Activated CD8-positive, alpha-beta T cell treated with anti-CD3 and anti-CD28 coated beads, Interleukin-2, amount 10 ng/mL, durations not matched to agents 7 days and 5 days (primary cell): ENCODE results near the gene ELSPBP1. TPM values are rescaled to one million over a fixed set of nuclear protein-coding genes. Genes with fewer than 3 reads are reported as not detected.
A peak's percentile ranks its signal among the peaks of the same experiment; 100 is the strongest.
"Not testable (repeated sequence)": the region's sequence is repeated elsewhere in the genome, so short reads cannot be mapped to it uniquely, and the experiment has no call there.

Source experiments
- ATAC-seq: fragments of 150-1000 bp; cut with Tn5 transposase; one replicate; pipeline ENCODE4 v1.10.0; 2021; ENCODE audit warnings: moderate library complexity
- CTCF ChIA-PET: fragments of 350-600 bp; sonication (Branson Sonifier 250); formaldehyde crosslinking; loops from one replicate; lab custom pipeline; 2021; ENCODE audit warnings: antibody characterized with exemption; lab: Charles Lee
- POLR2A ChIA-PET: fragments of 350-600 bp; sonication (Branson Sonifier 250); formaldehyde crosslinking; loops from one replicate; lab custom pipeline; 2021; ENCODE audit warnings: antibody characterized with exemption; lab: Charles Lee
- DNase-seq: peaks from one replicate; pipeline ENCODE4 v3.0.0-alpha.2; 2020
- H3K27ac Mint-ChIP-seq: one replicate; pipeline ENCODE4 v1.8.0; 2021; ENCODE audit warnings: mild to moderate bottlenecking, mixed read lengths
- H3K27me3 Mint-ChIP-seq: one replicate; pipeline ENCODE4 v1.8.0; 2021; ENCODE audit warnings: low read depth, mixed read lengths
- H3K36me3 Mint-ChIP-seq: one replicate; pipeline ENCODE4 v1.8.0; 2021; ENCODE audit warnings: low read depth, mixed read lengths
- H3K4me1 Mint-ChIP-seq: one replicate; pipeline ENCODE4 v1.8.0; 2021; ENCODE audit warnings: low read depth, mixed read lengths
- H3K4me3 Mint-ChIP-seq: one replicate; pipeline ENCODE4 v1.8.0; 2021; ENCODE audit warnings: mild to moderate bottlenecking, mixed read lengths
- H3K9me3 Mint-ChIP-seq: one replicate; pipeline ENCODE4 v1.8.0; 2022; ENCODE audit warnings: mixed read lengths; ENCODE audit not compliant: insufficient read depth
- total RNA-seq, 2 experiments: library from RNA; stranded (reverse); gene quantifications; one replicate each; pipeline ENCODE4 v1.2.3, GENCODE V29; 2021

ELSPBP1 gene
- total RNA-seq: not detected

- H3K27ac Mint-ChIP-seq: no peak within 1 kb of the TSS
- POLR2A ChIA-PET: no interaction called here
- no peak for DNase-seq
- no peaks in the 10 kb centered on the region for H3K4me1 Mint-ChIP-seq
- no peaks in the 10 kb centered on the region for H3K36me3 Mint-ChIP-seq
- no peak for ATAC-seq
- CTCF ChIA-PET: no interaction called here
- H3K9me3 Mint-ChIP-seq: no peaks in the 10 kb centered on the region
- H3K4me3 Mint-ChIP-seq: no peak within 1 kb of the TSS
- peaks cover 16% of the 10 kb centered on the region for H3K27me3 Mint-ChIP-seq
Observed at GRCh38 chr19:47994209-47994802, at the start of gene ELSPBP1. Gene ELSPBP1 (plus strand): TSS chr19:47994632. CDS start chr19:48008668, 14,036 bp downstream.

- H3K36me3 Mint-ChIP-seq, CTCF ChIA-PET, POLR2A ChIA-PET, H3K9me3 Mint-ChIP-seq, H3K27ac Mint-ChIP-seq, H3K4me1 Mint-ChIP-seq, H3K27me3 Mint-ChIP-seq, ATAC-seq, H3K4me3 Mint-ChIP-seq: not testable (repeated sequence)
- DNase-seq: peak; percentile 25
Observed at GRCh38 chr19:47949852-47950521, 44.4 kb upstream of the ELSPBP1 start.

GRCh38 chr19:47952132-47952531 lies 42.3 kb upstream of the ELSPBP1 start:
- H3K4me1 Mint-ChIP-seq, POLR2A ChIA-PET, H3K9me3 Mint-ChIP-seq, H3K27ac Mint-ChIP-seq, H3K36me3 Mint-ChIP-seq, H3K4me3 Mint-ChIP-seq, H3K27me3 Mint-ChIP-seq, ATAC-seq, CTCF ChIA-PET, DNase-seq: not testable (repeated sequence)

DNA sequence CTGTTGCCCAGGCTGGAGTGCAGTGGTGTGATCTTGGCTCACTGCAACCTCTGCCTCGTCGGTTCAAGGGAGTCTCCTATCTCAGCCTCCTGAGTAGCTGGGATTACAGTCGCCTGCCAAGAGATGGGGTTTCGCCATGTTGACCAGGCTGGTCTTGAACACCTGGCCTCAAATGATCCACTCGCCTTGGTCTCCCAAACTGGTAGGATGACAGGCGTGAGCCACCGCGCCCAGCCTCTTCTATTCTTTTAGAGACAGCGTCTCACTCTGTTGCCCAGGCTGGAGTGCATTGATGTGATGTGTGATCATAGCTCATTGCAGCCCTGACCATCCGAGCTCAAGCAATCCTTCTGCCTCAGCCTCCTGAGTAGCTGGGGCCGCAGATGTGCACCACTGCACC lies 38.5 kb upstream of the ELSPBP1 start:
- CTCF ChIA-PET, H3K36me3 Mint-ChIP-seq, ATAC-seq: not testable (repeated sequence)

GRCh38 chr19:47973529-47973928 lies 20.9 kb upstream of the ELSPBP1 start:
- CTCF ChIA-PET: interaction anchor here (1.5 kb wide), 1 partner anchor 10 kb away, joined by 5 read pairs; no protein-coding TSS in a partner anchor
- H3K4me1 Mint-ChIP-seq: no peaks in the 10 kb centered on the region
- H3K4me3 Mint-ChIP-seq: no peak overlapping the region
- H3K36me3 Mint-ChIP-seq: no peaks in the 10 kb centered on the region
- DNase-seq (no peak), ATAC-seq (no peak)
- H3K27ac Mint-ChIP-seq: no peak overlapping the region
- POLR2A ChIA-PET: no interaction called here
- H3K9me3 Mint-ChIP-seq: no peaks in the 10 kb centered on the region
- peaks cover 18% of the 10 kb centered on the region for H3K27me3 Mint-ChIP-seq

More for the DNA sequence above, 38.5 kb upstream of the ELSPBP1 start:
- H3K4me3 Mint-ChIP-seq, H3K27ac Mint-ChIP-seq, H3K9me3 Mint-ChIP-seq, H3K27me3 Mint-ChIP-seq, H3K4me1 Mint-ChIP-seq, POLR2A ChIA-PET, DNase-seq: not testable (repeated sequence)

GRCh38 chr19:47991191-47991808 lies 3.1 kb upstream of the ELSPBP1 start:
- no peak overlapping the region for H3K4me3 Mint-ChIP-seq
- ChIA-PET CTCF (no interaction called here), POLR2A (no interaction called here)
- no peaks in the 10 kb centered on the region for H3K9me3 Mint-ChIP-seq
- H3K36me3 Mint-ChIP-seq: no peaks in the 10 kb centered on the region
- no peaks in the 10 kb centered on the region for H3K4me1 Mint-ChIP-seq
- H3K27ac Mint-ChIP-seq: no peak overlapping the region
- peaks cover 14% of the 10 kb centered on the region for H3K27me3 Mint-ChIP-seq
- no peak for ATAC-seq
- no peak for DNase-seq

DNA sequence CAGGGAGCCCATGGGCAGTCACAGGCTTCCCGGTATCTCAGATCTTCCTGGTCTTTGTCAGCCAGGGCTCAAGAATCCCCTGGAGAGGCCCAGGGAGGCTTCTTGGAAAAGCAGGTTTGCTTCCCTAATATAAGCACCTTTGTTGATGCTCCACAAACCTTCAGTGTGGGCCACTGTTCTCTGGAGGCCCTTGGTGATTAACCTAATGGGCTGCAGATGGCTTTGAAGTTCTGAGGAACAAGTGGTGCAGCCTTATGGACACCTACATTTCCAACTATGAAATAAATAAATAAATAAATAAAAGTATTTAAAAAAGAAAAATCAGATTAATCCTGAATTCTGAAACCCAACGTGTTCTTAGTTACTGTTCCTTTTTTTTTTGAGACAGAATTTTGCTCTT lies 2.4 kb upstream of the ELSPBP1 start, which contains the start of gene BSPH1:
BSPH1 (minus strand) TSS at position 101 of the 400 bp plus-strand sequence; CDS start at position 12, 89 bp downstream.
- no peaks in the 10 kb centered on the region for H3K36me3 Mint-ChIP-seq
- H3K9me3 Mint-ChIP-seq: no peaks in the 10 kb centered on the region
- no peak within 1 kb of the TSS for H3K27ac Mint-ChIP-seq
- ChIA-PET POLR2A (no interaction called here), CTCF (no interaction called here)
- peaks cover 16% of the 10 kb centered on the region for H3K27me3 Mint-ChIP-seq
- H3K4me3 Mint-ChIP-seq: no peak within 1 kb of the TSS
- no peaks in the 10 kb centered on the region for H3K4me1 Mint-ChIP-seq
- DNase-seq: no peak
- no peak for ATAC-seq

DNA sequence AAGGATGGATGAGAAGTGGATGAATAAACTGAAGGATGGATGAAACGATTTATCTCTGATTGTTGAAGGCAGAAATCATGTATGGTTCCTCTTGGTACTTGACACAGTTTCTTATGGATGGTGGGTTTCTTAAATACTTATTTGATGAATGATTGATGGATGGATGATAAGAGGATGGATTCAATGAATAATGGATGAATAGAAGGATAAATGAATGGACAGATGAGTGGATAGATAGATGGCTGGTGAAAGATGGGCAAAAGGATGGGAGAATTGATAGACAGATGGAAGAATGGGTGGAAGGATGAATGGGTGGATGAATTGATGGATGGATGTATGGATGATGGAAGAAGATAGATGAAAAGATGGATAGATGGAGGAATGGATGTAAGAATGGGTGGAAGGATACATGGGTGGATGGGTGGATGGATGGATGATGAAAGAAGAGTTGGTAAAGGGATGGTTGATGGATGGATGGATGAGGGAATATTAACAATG lies 1.8 kb downstream of the ELSPBP1 start:
- DNase-seq (no peak), ATAC-seq (no peak)
- no peaks in the 10 kb centered on the region for H3K4me1 Mint-ChIP-seq
- no peak overlapping the region for H3K4me3 Mint-ChIP-seq
- H3K9me3 Mint-ChIP-seq: no peaks in the 10 kb centered on the region
- no peak overlapping the region for H3K27ac Mint-ChIP-seq
- CTCF ChIA-PET: no interaction called here
- H3K27me3 Mint-ChIP-seq: peaks cover 12% of the 10 kb centered on the region
- H3K36me3 Mint-ChIP-seq: no peaks in the 10 kb centered on the region
- POLR2A ChIA-PET: no interaction called here

GRCh38 chr19:47998800-47999199 lies 4.4 kb downstream of the ELSPBP1 start:
- no peak overlapping the region for H3K4me3 Mint-ChIP-seq
- no peaks in the 10 kb centered on the region for H3K4me1 Mint-ChIP-seq
- H3K27ac Mint-ChIP-seq: no peak overlapping the region
- peaks cover 11% of the 10 kb centered on the region for H3K27me3 Mint-ChIP-seq
- no peaks in the 10 kb centered on the region for H3K9me3 Mint-ChIP-seq
- POLR2A ChIA-PET: no interaction called here
- no peaks in the 10 kb centered on the region for H3K36me3 Mint-ChIP-seq
- CTCF ChIA-PET: no interaction called here
- no peak for DNase-seq
- ATAC-seq: no peak

DNA sequence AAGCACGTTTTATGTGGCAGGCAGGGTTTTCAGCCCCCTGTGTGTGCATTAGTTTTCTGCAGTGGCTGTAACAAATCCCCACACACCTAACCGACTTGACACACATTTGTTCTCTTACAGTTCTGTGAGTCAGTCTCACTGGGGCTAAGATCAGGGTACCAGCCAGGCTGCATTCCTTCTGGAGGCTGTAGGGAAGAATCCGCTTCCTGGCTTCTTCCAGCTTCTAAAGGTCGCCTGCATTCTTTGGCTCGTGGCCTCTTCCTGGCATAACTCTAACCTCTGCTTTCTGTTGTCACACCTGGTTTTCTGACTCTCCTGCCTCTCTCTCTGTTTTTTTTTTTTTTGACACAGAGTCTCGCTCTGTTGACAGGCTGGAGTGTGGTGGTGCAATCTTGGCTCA lies 6.4 kb downstream of the ELSPBP1 start:
- ATAC-seq: no peak
- POLR2A ChIA-PET: no interaction called here
- no peaks in the 10 kb centered on the region for H3K9me3 Mint-ChIP-seq

DNA sequence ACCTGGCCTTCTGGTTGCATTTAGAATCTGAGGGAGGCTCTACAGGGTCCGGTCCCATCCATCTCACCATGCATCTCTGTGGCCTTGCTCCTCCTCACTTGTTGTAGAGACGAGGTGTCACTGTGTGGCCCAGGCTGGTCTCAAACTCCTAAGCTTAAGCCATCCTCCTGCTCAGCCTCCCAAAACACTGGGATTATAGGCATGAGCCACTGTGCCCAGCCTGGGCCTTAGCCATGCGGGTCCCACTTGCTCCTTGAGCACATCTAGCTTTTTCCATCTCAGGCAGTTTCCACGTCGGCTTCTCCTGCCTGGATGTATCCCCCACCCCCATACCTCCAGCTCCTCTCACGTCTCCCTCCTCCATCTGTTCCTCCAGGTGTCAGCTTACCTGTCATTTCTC lies 9.8 kb downstream of the ELSPBP1 start:
- no peak for ATAC-seq
- Mint-ChIP-seq H3K27me3 (no peaks in the 10 kb centered on the region), H3K9me3 (no peaks in the 10 kb centered on the region), H3K4me1 (no peaks in the 10 kb centered on the region), H3K27ac (no peak overlapping the region), H3K4me3 (no peak overlapping the region), H3K36me3 (no peaks in the 10 kb centered on the region)
- no peak for DNase-seq
- CTCF ChIA-PET: no interaction called here
- POLR2A ChIA-PET: no interaction called here

More for the DNA sequence above, 6.4 kb downstream of the ELSPBP1 start:
- Mint-ChIP-seq H3K4me3 (no peak overlapping the region), H3K27ac (no peak overlapping the region), H3K4me1 (no peaks in the 10 kb centered on the region), H3K27me3 (peaks cover 6% of the 10 kb centered on the region), H3K36me3 (no peaks in the 10 kb centered on the region)
- CTCF ChIA-PET: no interaction called here
- no peak for DNase-seq

GRCh38 chr19:48006762-48007161 lies 12.3 kb downstream of the ELSPBP1 start:
- DNase-seq: no peak
- Mint-ChIP-seq H3K4me3 (no peak overlapping the region), H3K36me3 (no peaks in the 10 kb centered on the region), H3K4me1 (no peaks in the 10 kb centered on the region), H3K27me3 (no peaks in the 10 kb centered on the region), H3K27ac (no peak overlapping the region), H3K9me3 (no peaks in the 10 kb centered on the region)
- no peak for ATAC-seq
- CTCF ChIA-PET: interaction anchor here (1.5 kb wide), 1 partner anchor 143 kb away, joined by 4 read pairs; no protein-coding TSS in a partner anchor
- POLR2A ChIA-PET: no interaction called here
